OCI-LY7 (cell line): ENCODE results near the gene SMYD4. TPM values are rescaled to one million over a fixed set of nuclear protein-coding genes. Genes with fewer than 3 reads are reported as not detected.
"Not testable (repeated sequence)": the region's sequence is repeated elsewhere in the genome, so short reads cannot be mapped to it uniquely, and the experiment has no call there.

Source experiments
- BruUV-seq: library from RNA; stranded (reverse); fragments of 400-500 nt; replicated peaks from 2 replicates; lab custom pipeline; 2021; lab: Mats Ljungman, UMichigan
- CTCF ChIA-PET: fragments of 300-600 bp; sonication (Branson Sonifier 250); formaldehyde crosslinking; loops from one replicate; lab custom pipeline; 2022; ENCODE audit warnings: antibody characterized with exemption; ENCODE audit not compliant: unreplicated experiment; lab: Charles Lee
- POLR2A ChIA-PET: fragments of 300-600 bp; sonication (Branson Sonifier 250); formaldehyde crosslinking; loops from one replicate; lab custom pipeline; 2022; ENCODE audit warnings: antibody characterized with exemption; lab: Charles Lee
- DNase-seq: peaks from one replicate; pipeline ENCODE4 v3.0.0-alpha.2; 2015; ENCODE audit warnings: low spot score
- H2AFZ ChIP-seq: fragments of 200-600 bp; sonication (generic), shearing (Covaris generic); 2 replicates; pipeline ENCODE4 v1.6.1; 2014; ENCODE audit warnings: mild to moderate bottlenecking, antibody characterized with exemption, low read length, moderate library complexity
- H3K27ac ChIP-seq: fragments of 200-600 bp; sonication (generic); 2 replicates; pipeline ENCODE4 v1.5.1; 2014; ENCODE audit warnings: mixed run types, low read depth, mild to moderate bottlenecking, moderate library complexity, low read length, inconsistent platforms; ENCODE audit not compliant: poor library complexity, severe bottlenecking
- H3K36me3 ChIP-seq: fragments of 200-600 bp; sonication (generic); 2 replicates; pipeline ENCODE4 v1.6.1; 2014; ENCODE audit warnings: mild to moderate bottlenecking, antibody characterized with exemption, low read length, moderate library complexity, mixed read lengths; ENCODE audit not compliant: insufficient read depth
- H3K4me1 ChIP-seq: fragments of 200-600 bp; sonication (generic); 2 replicates; pipeline ENCODE4 v1.5.1; 2014; ENCODE audit warnings: mild to moderate bottlenecking, low read length; ENCODE audit not compliant: insufficient read depth, poor library complexity, severe bottlenecking
- H3K4me2 ChIP-seq: fragments of 200-600 bp; sonication (generic); 2 replicates; pipeline ENCODE4 v1.6.1; 2014; ENCODE audit warnings: mild to moderate bottlenecking, low read length
- H3K4me3 ChIP-seq: fragments of 200-600 bp; sonication (generic); 2 replicates; pipeline ENCODE4 v1.5.1; 2014; ENCODE audit warnings: mild to moderate bottlenecking, low read depth, low read length; ENCODE audit not compliant: poor library complexity, severe bottlenecking
- H3K79me2 ChIP-seq: fragments of 200-600 bp; sonication (generic); 2 replicates; pipeline ENCODE4 v1.6.1; 2016; ENCODE audit warnings: low read depth, mild to moderate bottlenecking, low read length, moderate library complexity, mixed read lengths; ENCODE audit not compliant: insufficient read depth
- H3K9me2 ChIP-seq: fragments of 200-600 bp; sonication (generic); 2 replicates; pipeline ENCODE4 v1.6.1; 2016; ENCODE audit warnings: mild to moderate bottlenecking, low read length, mixed read lengths; ENCODE audit not compliant: insufficient read depth
- H3K9me3 ChIP-seq: fragments of 200-600 bp; sonication (generic); 2 replicates; pipeline ENCODE4 v1.6.1; 2014; ENCODE audit warnings: mild to moderate bottlenecking, mixed run types, low read length, mixed read lengths
- H4K20me1 ChIP-seq: fragments of 200-600 bp; sonication (generic); 2 replicates; pipeline ENCODE4 v1.6.1; 2014; ENCODE audit warnings: mild to moderate bottlenecking, antibody characterized with exemption, low read length, moderate library complexity, mixed read lengths; ENCODE audit not compliant: insufficient read depth
- CTCF ChIP-seq: fragments of 200-600 bp; sonication (generic); conservative IDR thresholded peaks from 2 replicates; pipeline ENCODE4 v1.5.1; 2014; ENCODE audit warnings: mild to moderate bottlenecking, antibody characterized with exemption, low read length, moderate library complexity, mixed read lengths
- EZH2phosphoT487 ChIP-seq: fragments of 200-600 bp; sonication (generic); IDR thresholded peaks from 2 replicates; pipeline ENCODE4 v1.6.1; 2018; ENCODE audit warnings: low read depth, borderline replicate concordance, mild to moderate bottlenecking, mixed run types, antibody characterized with exemption, low read length, moderate library complexity, mixed read lengths
- intact Hi-C: fragments of 100-400 bp; cut with micrococcal nuclease; formaldehyde crosslinking; loops from one replicate; pipeline ENCODE4 v1.10.0; 2022; ENCODE audit not compliant: unreplicated experiment
- total RNA-seq, 2 experiments: library from RNA; depleted of rRNA in 1 of 2; stranded (reverse); fragments of >200 nt in 1 of 2; shearing (Covaris generic) in 1 of 2; gene quantifications; 2 replicates each; pipeline ENCODE4 v1.2.3, GENCODE V29; 2014 to 2022

The SMYD4 gene
- total RNA-seq, 2 experiments from 2014 or later: 27.5 to 33.5 TPM

DNA sequence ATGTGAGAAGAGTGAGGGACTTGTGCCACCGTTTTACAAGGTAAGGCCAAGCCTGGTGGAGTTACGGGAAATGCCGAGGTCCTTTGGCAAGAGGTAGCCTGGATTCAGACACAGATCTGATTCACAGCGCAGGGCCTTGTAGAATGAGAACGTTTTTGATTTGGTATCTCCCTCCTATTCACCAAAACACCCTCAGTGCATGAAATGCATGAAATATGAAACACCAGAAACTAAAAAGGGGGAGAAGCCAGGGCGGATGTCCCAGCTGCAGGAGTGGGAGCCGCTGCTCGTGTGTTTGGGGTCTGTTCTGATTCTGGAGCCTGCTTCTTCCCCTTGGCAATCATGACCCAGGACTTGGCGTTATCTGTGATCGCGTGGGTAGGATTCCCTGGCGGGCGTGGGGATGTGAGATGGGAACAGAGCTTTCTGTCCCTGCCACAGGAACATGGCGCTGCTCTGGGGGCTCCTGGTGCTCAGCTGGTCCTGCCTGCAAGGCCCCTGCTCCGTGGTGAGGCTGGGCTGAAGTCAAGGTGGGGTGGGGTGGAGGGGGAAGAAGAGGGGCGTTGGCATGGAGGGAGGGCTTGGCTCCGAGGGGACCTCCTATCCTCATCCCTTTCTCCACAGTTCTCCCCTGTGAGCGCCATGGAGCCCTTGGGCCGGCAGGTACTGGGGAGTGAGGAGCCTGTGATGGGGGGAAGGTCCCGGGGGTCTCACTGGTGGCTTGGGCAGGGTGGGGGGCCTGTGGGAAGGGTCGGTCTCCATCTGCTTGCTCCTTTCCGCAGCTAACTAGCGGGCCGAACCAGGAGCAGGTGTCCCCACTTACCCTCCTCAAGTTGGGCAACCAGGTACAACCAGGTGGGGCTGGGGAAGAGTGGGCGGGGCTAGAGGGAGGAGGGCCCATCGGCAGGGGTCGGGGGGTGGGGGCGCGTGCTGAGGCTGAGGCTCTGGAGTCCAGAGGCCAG, 84.9 kb downstream of the SMYD4 start:
- intact Hi-C loops: no loop called here
- TF ChIP-seq EZH2phosphoT487 (no peak), CTCF (no peak)
- no peaks in the 10 kb centered on the region for H3K36me3 ChIP-seq
- POLR2A ChIA-PET: no interaction called here
- H3K9me3 ChIP-seq: no peaks in the 10 kb centered on the region
- no peaks in the 10 kb centered on the region for H3K4me1 ChIP-seq
- DNase-seq: no peak
- H3K79me2 ChIP-seq: no peaks in the 10 kb centered on the region
- no peak overlapping the region for H3K27ac ChIP-seq
- no peak overlapping the region for H3K4me3 ChIP-seq
- no peaks in the 10 kb centered on the region for H3K9me2 ChIP-seq
- no peak overlapping the region for H3K4me2 ChIP-seq
- CTCF ChIA-PET: no interaction called here
- no TSS peak for BruUV-seq
- H2AFZ ChIP-seq: no peak overlapping the region
- H4K20me1 ChIP-seq: no peaks in the 10 kb centered on the region

DNA sequence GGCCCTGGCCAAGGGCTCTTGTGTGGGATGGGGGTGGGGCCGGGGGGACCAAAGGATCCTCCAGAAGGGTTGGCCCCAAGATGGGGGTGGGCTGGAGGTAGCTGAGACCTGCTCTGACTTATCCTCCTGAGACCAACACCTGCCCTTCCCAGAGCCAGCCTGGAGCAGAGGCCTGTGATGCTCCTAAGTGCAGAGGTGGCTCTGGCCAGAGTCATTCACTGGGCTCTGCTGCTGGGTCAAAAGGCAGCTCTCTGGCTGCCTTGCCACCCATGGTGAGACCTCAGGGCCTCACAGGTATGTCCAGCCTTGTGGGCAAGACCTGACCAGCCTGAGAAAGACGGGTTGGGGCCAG, 86.6 kb downstream of the SMYD4 start:
- no peak overlapping the region for H3K27ac ChIP-seq
- ChIA-PET CTCF (no interaction called here), POLR2A (no interaction called here)
- H3K9me2 ChIP-seq: no peaks in the 10 kb centered on the region
- TF ChIP-seq CTCF (no peak), EZH2phosphoT487 (no peak)
- no peak overlapping the region for H3K4me3 ChIP-seq
- H3K4me2 ChIP-seq: no peak overlapping the region
- DNase-seq: no peak
- no peak overlapping the region for H2AFZ ChIP-seq
- H3K79me2 ChIP-seq: no peaks in the 10 kb centered on the region
- no peaks in the 10 kb centered on the region for H3K4me1 ChIP-seq
- intact Hi-C loops: no loop called here
- no peaks in the 10 kb centered on the region for H3K9me3 ChIP-seq
- no TSS peak for BruUV-seq
- H4K20me1 ChIP-seq: no peaks in the 10 kb centered on the region
- H3K36me3 ChIP-seq: no peaks in the 10 kb centered on the region

DNA sequence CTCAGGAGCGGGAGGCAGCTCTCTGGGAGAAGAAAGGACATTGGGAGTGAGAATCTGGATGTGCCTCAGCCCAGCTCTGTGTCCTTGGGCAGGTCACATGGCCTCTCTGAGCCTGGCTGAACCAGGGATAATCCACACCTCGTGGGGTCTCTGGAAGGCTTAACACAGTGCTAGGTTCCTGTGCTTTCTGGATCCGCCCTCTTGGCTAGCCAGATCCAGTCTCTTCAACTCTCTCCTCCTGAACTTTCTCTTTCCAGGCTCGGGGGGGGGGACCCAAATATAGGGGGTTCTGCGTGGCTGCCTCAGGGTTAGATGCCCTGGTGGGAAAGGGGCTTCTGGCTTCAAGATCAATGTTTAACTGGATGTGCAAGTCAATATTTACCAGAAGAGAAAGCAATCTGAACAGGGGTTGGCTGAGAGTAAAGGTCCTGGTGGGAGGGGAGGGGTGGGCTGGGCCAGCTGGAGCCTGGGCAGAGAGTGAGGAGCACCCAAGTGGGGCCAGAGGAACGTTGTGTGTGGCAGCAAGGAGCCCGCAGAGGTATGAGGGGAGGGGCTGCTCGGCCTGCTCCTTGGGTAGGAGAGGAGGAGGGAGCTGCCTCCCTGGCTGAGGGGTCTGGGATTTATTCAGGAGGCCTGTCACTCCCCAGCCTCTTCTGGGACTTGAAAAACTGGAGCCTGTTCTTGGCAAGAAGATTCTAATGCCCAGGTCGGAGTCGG, 87.2 kb downstream of the SMYD4 start, which contains the start of gene SERPINF2:
TSS of gene SERPINF2 (plus strand) at position 501 of the 717 bp plus-strand sequence. CDS start 2,125 bp downstream, outside the sequence.
- intact Hi-C loops: no loop called here
- Histone ChIP-seq H4K20me1 (no peaks in the 10 kb centered on the region), H3K79me2 (no peaks in the 10 kb centered on the region), H3K36me3 (no peaks in the 10 kb centered on the region), H3K4me3 (no peak within 1 kb of the TSS), H3K9me3 (no peaks in the 10 kb centered on the region), H3K27ac (no peak within 1 kb of the TSS), H3K4me1 (no peaks in the 10 kb centered on the region), H3K9me2 (no peaks in the 10 kb centered on the region), H3K4me2 (no peak within 1 kb of the TSS), H2AFZ (no peak within 1 kb of the TSS)
- no peak for DNase-seq
- ChIA-PET POLR2A (no interaction called here), CTCF (no interaction called here)
- TF ChIP-seq EZH2phosphoT487: no peak
- no peak for TF ChIP-seq CTCF
- no TSS peak for BruUV-seq

GRCh38 chr17:1741899-1742298, 87.8 kb downstream of the SMYD4 start:
- H3K9me3 ChIP-seq, H3K36me3 ChIP-seq, BruUV-seq, CTCF ChIA-PET, DNase-seq, H4K20me1 ChIP-seq, POLR2A ChIA-PET, H3K4me1 ChIP-seq, intact Hi-C loops, H3K27ac ChIP-seq, H3K4me3 ChIP-seq, H2AFZ ChIP-seq, H3K79me2 ChIP-seq, H3K9me2 ChIP-seq, H3K4me2 ChIP-seq: not testable (repeated sequence)
